ENCODE measurements around the gene NPTXR.

Gene NPTXR

DNA sequence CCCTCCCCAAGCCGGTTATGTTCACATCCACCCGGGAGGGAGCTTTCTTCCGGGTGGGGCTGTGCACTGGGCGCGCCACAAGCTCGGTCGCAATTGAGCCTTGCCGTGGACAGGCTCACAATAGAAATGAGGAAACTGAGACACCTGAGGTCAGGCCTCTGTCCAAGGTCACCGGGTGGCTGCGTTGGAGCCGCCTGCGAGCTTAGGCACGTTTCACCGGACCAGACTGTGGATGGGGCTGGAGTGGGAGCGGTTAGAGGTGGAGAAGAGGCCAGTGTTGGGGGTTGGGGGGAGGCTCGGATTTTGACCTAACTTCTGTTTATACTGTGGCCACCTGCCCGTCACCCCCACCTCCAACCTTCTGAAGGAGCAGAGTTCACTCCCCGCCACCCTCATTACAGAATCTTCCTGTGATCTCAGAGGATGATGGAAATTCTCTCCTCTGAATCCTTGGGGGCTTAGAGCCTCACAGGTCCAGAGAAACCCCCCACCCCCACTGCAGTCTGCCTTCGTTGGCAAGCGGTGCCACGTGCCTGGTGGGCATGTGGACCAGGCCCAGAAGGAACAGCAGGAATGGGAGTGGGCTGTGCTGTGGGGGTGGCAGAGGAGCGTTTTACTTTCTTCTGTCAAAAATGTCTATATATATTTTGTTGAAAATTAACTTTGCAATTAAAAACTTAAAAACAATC, 631 bp upstream of the NPTXR start:
- Histone ChIP-seq H3K4me3 (ENCODE audit: low read length) (no peak overlapping the region), H3K36me3 (ENCODE audit: control insufficient read depth, insufficient read depth, low read length) (no peaks in the 10 kb centered on the region), H3K4me1 (ENCODE audit: control insufficient read depth, insufficient read depth, low read length) (peaks cover 13% of the 10 kb centered on the region), H3K9ac (ENCODE audit: low read length) (no peak overlapping the region), H3K27me3 (ENCODE audit: control insufficient read depth, insufficient read depth, low read length) (peaks cover 56% of the 10 kb centered on the region), H3K9me3 (ENCODE audit: control insufficient read depth, low read length) (no peaks in the 10 kb centered on the region)

DNA sequence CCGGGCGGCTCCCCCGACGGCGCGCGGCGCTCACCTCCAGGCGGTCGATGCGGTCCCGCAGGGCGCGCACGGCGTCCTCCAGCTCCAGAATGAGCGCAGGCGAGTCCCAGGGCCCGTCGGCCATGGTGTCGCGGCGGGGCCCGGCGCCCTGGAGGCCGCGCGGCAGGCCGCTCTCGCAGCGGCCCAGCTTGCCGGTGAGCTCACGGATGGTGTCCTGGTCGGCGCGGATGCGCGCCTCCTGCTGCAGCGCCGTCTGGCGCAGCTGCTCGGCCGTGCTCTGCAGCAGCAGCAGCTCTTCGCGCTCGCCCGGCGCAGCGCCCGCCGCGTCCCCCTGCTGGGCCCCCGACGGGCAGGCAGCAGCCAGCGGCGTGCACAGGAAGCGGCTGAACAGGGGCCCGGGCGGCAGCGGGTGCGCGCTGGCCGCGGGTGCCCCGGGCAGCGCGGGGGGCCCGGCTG, 599 bp downstream of the NPTXR start:
- peaks cover 13% of the 10 kb centered on the region for H3K4me1 ChIP-seq (ENCODE audit: control insufficient read depth, insufficient read depth, low read length)
- peaks cover 56% of the 10 kb centered on the region for H3K27me3 ChIP-seq (ENCODE audit: control insufficient read depth, insufficient read depth, low read length)
- H3K9ac ChIP-seq (ENCODE audit: low read length) = no peak overlapping the region

DNA sequence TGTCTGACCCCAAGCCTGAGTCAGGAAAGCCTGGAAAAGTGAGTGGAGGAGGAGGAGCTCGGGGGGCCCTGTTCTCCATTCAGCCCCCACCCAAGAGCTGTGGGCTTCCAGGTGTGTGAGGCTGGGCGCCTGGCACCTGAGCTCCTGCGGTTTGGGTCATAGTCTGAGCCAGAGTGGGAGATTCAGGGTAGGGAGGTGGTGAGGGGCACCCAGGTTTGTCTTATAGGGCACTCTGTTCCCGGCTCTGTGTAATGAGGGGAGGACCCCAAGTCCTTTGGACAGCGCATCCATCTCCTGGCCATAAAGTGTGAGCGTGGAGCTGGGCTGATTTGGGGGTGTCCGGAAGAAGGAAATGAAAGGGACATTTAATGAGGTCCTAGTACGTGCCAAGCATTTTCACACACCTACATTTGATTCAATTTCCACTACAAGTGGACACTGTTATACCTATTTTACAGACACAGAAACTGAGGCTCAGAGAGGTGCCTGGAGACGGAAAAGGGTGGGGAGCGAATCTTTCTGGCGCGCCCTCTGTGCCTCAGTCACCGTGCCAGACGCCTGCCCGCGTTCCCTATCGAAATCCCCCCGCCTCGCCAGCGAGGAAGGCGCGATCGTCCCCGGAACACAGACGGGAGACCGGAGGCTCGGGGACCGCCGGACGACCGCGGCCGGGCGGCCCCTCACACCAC, 1.2 kb downstream of the NPTXR start:
- peaks cover 13% of the 10 kb centered on the region for H3K4me1 ChIP-seq (ENCODE audit: control insufficient read depth, insufficient read depth, low read length)
- H3K9ac ChIP-seq (ENCODE audit: low read length) = no peak overlapping the region
- no peaks in the 10 kb centered on the region for H3K36me3 ChIP-seq (ENCODE audit: control insufficient read depth, insufficient read depth, low read length)
- peaks cover 51% of the 10 kb centered on the region for H3K27me3 ChIP-seq (ENCODE audit: control insufficient read depth, insufficient read depth, low read length)
- H3K4me3 ChIP-seq (ENCODE audit: low read length) = no peak overlapping the region
- no peaks in the 10 kb centered on the region for H3K9me3 ChIP-seq (ENCODE audit: control insufficient read depth, low read length)

More for the DNA sequence above, 599 bp downstream of the NPTXR start:
- H3K4me3 ChIP-seq (ENCODE audit: low read length) = no peak overlapping the region
- H3K9me3 ChIP-seq (ENCODE audit: control insufficient read depth, low read length) = no peaks in the 10 kb centered on the region
- no peaks in the 10 kb centered on the region for H3K36me3 ChIP-seq (ENCODE audit: control insufficient read depth, insufficient read depth, low read length)

DNA sequence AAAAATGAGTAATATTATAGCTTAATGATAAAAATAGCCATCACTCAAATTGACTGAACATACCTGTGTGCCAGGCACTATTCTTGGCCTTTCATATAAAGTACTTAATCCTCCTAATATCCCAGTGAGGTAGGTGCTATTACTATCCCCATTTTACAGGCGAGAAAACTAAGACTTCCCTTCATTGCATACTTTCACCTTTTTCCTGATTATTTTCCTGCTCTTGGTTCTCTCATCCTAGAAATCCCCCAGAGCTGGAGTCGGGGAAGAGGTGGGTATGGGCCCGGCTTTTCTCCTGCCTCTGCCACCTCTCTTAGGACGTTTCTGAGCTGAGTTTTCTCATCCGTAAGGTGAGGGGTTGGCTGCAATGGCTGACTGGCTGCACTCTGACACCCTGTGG, 2.2 kb downstream of the NPTXR start:
- Histone ChIP-seq H3K36me3 (ENCODE audit: control insufficient read depth, insufficient read depth, low read length) (no peaks in the 10 kb centered on the region), H3K4me3 (ENCODE audit: low read length) (no peak overlapping the region), H3K4me1 (ENCODE audit: control insufficient read depth, insufficient read depth, low read length) (peaks cover 13% of the 10 kb centered on the region), H3K9me3 (ENCODE audit: control insufficient read depth, low read length) (no peaks in the 10 kb centered on the region), H3K9ac (ENCODE audit: low read length) (no peak overlapping the region), H3K27me3 (ENCODE audit: control insufficient read depth, insufficient read depth, low read length) (peaks cover 48% of the 10 kb centered on the region)

DNA sequence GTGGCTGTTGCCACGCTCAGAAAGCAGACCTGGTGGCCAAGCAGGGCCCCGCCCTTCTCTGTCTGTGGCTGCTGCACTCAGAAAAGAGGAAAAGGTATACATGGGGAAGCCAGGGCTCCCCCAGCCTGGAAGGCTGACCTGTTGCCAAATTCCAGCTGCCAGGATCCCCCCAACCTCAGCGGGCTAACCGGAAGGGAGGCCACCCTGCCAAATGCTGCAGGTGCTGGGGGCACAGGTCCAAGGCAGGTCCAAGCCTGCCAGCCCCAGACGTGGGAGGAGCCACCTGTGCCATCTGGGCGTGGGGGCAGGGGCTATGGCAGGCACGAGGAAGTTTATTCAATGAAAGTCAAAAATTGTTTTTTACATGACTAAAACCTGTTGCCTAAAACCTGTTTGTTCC, 2.6 kb downstream of the NPTXR start:
- Histone ChIP-seq H3K36me3 (ENCODE audit: control insufficient read depth, insufficient read depth, low read length) (no peaks in the 10 kb centered on the region), H3K9ac (ENCODE audit: low read length) (no peak overlapping the region), H3K9me3 (ENCODE audit: control insufficient read depth, low read length) (no peaks in the 10 kb centered on the region), H3K4me1 (ENCODE audit: control insufficient read depth, insufficient read depth, low read length) (peaks cover 13% of the 10 kb centered on the region), H3K27me3 (ENCODE audit: control insufficient read depth, insufficient read depth, low read length) (peaks cover 46% of the 10 kb centered on the region), H3K4me3 (ENCODE audit: low read length) (no peak overlapping the region)

DNA sequence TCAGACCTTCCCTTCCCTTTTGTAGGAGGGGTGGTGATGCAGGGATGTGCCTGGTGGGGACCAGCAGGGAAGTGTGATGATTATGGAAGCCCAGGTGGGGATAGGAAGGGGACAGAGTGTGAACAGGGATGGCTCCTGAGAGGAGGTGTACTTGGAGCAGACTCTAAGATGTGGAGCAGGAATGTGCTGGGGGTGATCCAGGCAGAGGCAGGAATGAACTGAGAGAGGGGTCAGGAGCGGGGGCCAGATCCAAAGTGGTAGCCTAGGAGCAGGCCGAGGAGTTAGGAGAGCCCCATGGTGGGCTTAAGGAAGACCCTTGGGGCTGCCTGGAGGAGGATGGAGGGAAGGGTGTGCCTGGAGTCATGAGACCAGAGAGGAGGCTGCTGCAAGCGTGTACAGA, 3.7 kb downstream of the NPTXR start:
- H3K4me1 ChIP-seq (ENCODE audit: control insufficient read depth, insufficient read depth, low read length) = peaks cover 13% of the 10 kb centered on the region
- H3K27me3 ChIP-seq (ENCODE audit: control insufficient read depth, insufficient read depth, low read length) = peaks cover 43% of the 10 kb centered on the region
- H3K9ac ChIP-seq (ENCODE audit: low read length) = no peak overlapping the region
- no peak overlapping the region for H3K4me3 ChIP-seq (ENCODE audit: low read length)
- H3K36me3 ChIP-seq (ENCODE audit: control insufficient read depth, insufficient read depth, low read length) = no peaks in the 10 kb centered on the region
- no peaks in the 10 kb centered on the region for H3K9me3 ChIP-seq (ENCODE audit: control insufficient read depth, low read length)

DNA sequence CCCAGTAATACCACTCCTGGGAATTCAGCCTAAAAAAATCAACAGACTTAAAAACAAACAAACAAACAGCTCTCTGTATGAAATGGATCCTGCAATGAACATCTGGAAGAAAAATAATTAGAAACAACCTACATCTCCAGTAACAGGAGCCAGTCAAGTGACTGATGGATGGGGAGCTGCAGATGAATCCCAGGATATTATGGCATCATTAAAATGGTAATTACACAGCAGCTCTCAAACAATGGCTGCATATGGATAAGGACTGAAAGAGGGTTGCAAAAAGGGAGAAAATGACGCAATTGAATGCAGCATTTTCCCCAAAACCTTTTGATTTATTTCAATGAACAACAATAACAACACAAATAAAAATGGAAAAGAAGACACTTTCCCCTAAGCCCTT, 4.1 kb downstream of the NPTXR start:
- H3K36me3 ChIP-seq (ENCODE audit: control insufficient read depth, insufficient read depth, low read length) = no peaks in the 10 kb centered on the region
- H3K9me3 ChIP-seq (ENCODE audit: control insufficient read depth, low read length) = no peaks in the 10 kb centered on the region
- H3K4me3 ChIP-seq (ENCODE audit: low read length) = no peak overlapping the region
- H3K9ac ChIP-seq (ENCODE audit: low read length) = no peak overlapping the region
- H3K4me1 ChIP-seq (ENCODE audit: control insufficient read depth, insufficient read depth, low read length) = peaks cover 13% of the 10 kb centered on the region
- H3K27me3 ChIP-seq (ENCODE audit: control insufficient read depth, insufficient read depth, low read length) = peaks cover 40% of the 10 kb centered on the region

DNA sequence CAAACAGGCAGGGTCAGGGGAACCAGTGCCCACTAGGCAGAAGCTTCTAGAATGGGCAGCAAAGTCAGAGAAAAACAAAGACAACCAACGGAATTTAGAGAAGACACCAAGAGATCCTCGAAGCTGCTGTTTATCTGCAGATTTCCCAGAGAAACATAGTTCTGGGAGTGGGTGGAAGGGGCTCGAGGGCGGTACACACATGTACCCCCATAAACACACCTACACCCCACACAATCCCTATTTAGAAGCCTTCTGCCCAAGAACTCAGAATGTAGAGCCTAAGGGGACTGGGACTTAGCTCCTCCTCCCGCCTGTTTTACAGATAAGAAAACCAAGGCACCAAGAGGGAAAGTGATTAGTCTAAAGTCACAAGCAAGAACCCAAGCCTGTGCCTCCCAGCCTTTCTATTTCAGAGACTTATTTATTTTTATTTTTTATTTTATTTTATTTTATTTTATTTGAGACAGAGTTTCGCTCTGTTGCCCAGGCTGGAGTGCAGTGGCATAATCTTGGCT, 6.4 kb downstream of the NPTXR start:
- Histone ChIP-seq H3K4me3 (ENCODE audit: low read length) (no peak overlapping the region), H3K9ac (ENCODE audit: low read length) (no peak overlapping the region), H3K4me1 (ENCODE audit: control insufficient read depth, insufficient read depth, low read length) (peaks cover 2% of the 10 kb centered on the region), H3K9me3 (ENCODE audit: control insufficient read depth, low read length) (no peaks in the 10 kb centered on the region), H3K27me3 (ENCODE audit: control insufficient read depth, insufficient read depth, low read length) (peaks cover 26% of the 10 kb centered on the region), H3K36me3 (ENCODE audit: control insufficient read depth, insufficient read depth, low read length) (no peaks in the 10 kb centered on the region)

DNA sequence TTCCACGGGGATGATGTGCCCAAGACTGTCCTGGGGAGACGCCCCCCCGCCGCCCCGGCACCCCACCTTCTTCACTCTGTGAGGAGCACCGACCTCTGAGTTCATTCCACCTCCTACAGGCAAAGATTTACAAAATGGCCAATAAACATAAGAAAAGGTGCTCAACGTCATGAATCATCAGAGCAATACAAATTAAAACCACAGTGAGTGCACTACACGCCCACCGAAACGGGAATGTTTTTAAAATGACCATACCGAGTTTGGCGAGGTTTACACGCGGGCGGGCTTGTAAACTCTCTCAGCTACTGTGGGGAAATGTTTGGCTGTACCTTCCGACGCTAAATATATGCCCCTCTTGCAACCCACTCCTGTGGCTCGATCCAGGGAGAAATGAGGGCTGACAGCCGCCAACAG, 7.9 kb downstream of the NPTXR start:
- Histone ChIP-seq H3K27me3 (ENCODE audit: control insufficient read depth, insufficient read depth, low read length) (peaks cover 12% of the 10 kb centered on the region), H3K36me3 (ENCODE audit: control insufficient read depth, insufficient read depth, low read length) (no peaks in the 10 kb centered on the region), H3K4me1 (ENCODE audit: control insufficient read depth, insufficient read depth, low read length) (no peaks in the 10 kb centered on the region), H3K9ac (ENCODE audit: low read length) (no peak overlapping the region), H3K4me3 (ENCODE audit: low read length) (no peak overlapping the region), H3K9me3 (ENCODE audit: control insufficient read depth, low read length) (no peaks in the 10 kb centered on the region)

DNA sequence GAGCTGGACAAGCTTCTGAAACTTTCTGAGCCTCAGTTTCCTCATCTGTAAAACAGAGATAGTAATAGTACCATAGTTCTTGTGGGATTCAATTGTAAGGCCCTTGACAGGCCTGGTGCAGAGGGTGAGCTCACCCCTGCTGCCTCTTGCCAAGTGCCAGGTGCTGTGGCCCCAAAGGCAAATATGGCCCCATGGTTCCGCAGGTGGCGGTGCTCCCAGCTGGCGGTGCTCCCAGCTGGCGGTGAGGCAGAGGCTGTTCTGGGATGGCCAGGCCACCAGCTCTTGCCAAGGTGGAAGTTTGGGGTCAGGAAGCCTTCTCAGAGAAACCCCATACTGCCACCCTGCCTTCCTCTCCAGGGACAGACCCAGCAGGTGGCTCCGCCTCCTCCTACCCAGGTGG, 8.8 kb downstream of the NPTXR start:
- H3K9me3 ChIP-seq (ENCODE audit: control insufficient read depth, low read length) = no peaks in the 10 kb centered on the region
- H3K4me3 ChIP-seq (ENCODE audit: low read length) = no peak overlapping the region
- H3K4me1 ChIP-seq (ENCODE audit: control insufficient read depth, insufficient read depth, low read length) = no peaks in the 10 kb centered on the region
- H3K9ac ChIP-seq (ENCODE audit: low read length) = no peak overlapping the region
- H3K27me3 ChIP-seq (ENCODE audit: control insufficient read depth, insufficient read depth, low read length) = peaks cover 4% of the 10 kb centered on the region
- no peaks in the 10 kb centered on the region for H3K36me3 ChIP-seq (ENCODE audit: control insufficient read depth, insufficient read depth, low read length)

DNA sequence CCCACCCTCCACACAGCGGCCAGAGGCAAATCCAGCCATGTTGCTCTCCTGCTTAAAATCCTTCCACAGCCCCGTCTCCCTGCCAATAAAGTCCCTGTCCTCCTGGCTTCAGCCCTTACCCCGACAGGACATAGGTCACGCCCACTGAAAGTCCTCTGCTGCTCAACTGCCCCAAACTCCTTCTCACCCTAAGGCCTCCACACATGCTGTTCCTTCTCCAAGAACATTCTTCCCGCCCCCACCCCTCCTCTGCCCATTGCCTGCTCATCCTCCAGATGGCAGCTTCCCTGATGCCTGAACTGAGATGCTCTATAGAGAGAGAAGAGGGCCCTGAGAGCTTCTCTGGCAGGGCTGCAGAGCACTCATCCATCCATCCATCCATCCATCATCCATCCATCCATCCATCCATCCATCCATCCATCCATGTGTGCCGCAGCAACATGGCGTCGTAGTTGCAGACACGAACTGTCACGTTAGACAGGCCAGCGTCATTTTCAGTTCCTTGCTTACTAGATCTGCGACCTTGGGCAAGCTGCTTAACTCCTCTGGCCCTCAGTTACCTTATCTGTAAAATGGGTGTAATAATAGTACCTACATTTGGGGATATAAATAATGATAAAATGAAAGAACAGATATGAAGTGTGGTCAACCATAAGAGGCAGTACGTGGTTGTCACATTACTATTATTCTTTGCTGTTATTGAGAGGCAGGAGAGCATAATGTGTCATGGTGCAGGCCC, 9.4 kb downstream of the NPTXR start:
- H3K4me3 ChIP-seq (ENCODE audit: low read length) = no peak overlapping the region
- no peak overlapping the region for H3K9ac ChIP-seq (ENCODE audit: low read length)
- no peaks in the 10 kb centered on the region for H3K36me3 ChIP-seq (ENCODE audit: control insufficient read depth, insufficient read depth, low read length)
- H3K9me3 ChIP-seq (ENCODE audit: control insufficient read depth, low read length) = no peaks in the 10 kb centered on the region
- H3K27me3 ChIP-seq (ENCODE audit: control insufficient read depth, insufficient read depth, low read length) = peaks cover 4% of the 10 kb centered on the region
- no peaks in the 10 kb centered on the region for H3K4me1 ChIP-seq (ENCODE audit: control insufficient read depth, insufficient read depth, low read length)

DNA sequence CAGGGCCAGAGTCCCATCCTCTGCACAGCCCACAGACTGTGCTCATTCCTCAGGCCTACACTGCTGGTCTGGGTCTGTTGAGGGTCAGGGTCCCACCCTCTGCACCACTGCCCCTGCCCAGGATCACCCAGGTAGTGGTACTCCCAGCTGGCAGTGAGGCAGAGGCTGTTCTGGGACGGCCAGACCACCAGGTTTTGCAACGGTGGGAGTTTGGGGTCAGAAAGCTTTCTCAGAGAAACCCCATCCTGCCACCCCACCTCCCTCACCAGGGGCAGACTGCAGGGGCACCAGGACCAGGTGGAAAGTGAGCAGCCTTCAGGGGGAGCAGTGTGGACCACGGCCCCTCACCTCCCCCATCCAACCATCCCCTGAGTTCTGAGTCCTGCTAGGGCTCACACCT, 10.8 kb downstream of the NPTXR start:
- no peak overlapping the region for H3K4me3 ChIP-seq (ENCODE audit: low read length)
- no peak overlapping the region for H3K9ac ChIP-seq (ENCODE audit: low read length)
- H3K36me3 ChIP-seq (ENCODE audit: control insufficient read depth, insufficient read depth, low read length) = no peaks in the 10 kb centered on the region
- H3K27me3 ChIP-seq (ENCODE audit: control insufficient read depth, insufficient read depth, low read length) = peaks cover 4% of the 10 kb centered on the region
- H3K9me3 ChIP-seq (ENCODE audit: control insufficient read depth, low read length) = no peaks in the 10 kb centered on the region
- no peaks in the 10 kb centered on the region for H3K4me1 ChIP-seq (ENCODE audit: control insufficient read depth, insufficient read depth, low read length)

Data from mucosa of stomach (tissue), 1 donor.